SU-DHL-6 (cell line): ENCODE data around the gene AP1B1.

Experiments used
- EZH2phosphoT487 ChIP-seq: fragments of 200-600 bp; sonication (generic), shearing (Covaris generic); conservative IDR thresholded peaks from 2 replicates; pipeline ENCODE4 v1.6.1; 2018; ENCODE audit warnings: mild to moderate bottlenecking, antibody characterized with exemption, low read length, moderate library complexity, mixed read lengths
- TF ChIP-seq, protein P1 (sequence below): fragments of 200-600 bp; sonication (generic); IDR thresholded peaks from one replicate; pipeline ENCODE4 v1.5.1; 2017; ENCODE audit warnings: antibody characterized with exemption, mild to moderate bottlenecking, low read length, moderate library complexity; ENCODE audit not compliant: insufficient read depth, poor library complexity, severe bottlenecking

GRCh38 chr22:29325356-29325755 is 63.0 kb downstream of the AP1B1 start:
- TF ChIP-seq, protein P1, sequence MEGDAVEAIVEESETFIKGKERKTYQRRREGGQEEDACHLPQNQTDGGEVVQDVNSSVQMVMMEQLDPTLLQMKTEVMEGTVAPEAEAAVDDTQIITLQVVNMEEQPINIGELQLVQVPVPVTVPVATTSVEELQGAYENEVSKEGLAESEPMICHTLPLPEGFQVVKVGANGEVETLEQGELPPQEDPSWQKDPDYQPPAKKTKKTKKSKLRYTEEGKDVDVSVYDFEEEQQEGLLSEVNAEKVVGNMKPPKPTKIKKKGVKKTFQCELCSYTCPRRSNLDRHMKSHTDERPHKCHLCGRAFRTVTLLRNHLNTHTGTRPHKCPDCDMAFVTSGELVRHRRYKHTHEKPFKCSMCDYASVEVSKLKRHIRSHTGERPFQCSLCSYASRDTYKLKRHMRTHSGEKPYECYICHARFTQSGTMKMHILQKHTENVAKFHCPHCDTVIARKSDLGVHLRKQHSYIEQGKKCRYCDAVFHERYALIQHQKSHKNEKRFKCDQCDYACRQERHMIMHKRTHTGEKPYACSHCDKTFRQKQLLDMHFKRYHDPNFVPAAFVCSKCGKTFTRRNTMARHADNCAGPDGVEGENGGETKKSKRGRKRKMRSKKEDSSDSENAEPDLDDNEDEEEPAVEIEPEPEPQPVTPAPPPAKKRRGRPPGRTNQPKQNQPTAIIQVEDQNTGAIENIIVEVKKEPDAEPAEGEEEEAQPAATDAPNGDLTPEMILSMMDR, result no peak
- TF ChIP-seq EZH2phosphoT487, result no peak
